SK-N-SH (cell line): Measurements from ENCODE around the gene ABCC2. TPM values are rescaled to one million over a fixed set of nuclear protein-coding genes. Genes with fewer than 3 reads are reported as not detected.

Source experiments
- CTCF ChIA-PET: fragments of 300-600, 350-600 bp; formaldehyde crosslinking; extraction: SDS; loops from one replicate; lab custom pipeline; 2021; lab: Yijun Ruan, JAX
- POLR2A ChIA-PET: fragments of 350-600 bp; sonication (Branson Sonifier 250); formaldehyde crosslinking; extraction: SDS; loops from one replicate; lab custom pipeline; 2020; ENCODE audit warnings: antibody characterized with exemption, inconsistent platforms; lab: Yijun Ruan, JAX
- DNase-seq: peaks from one replicate; pipeline ENCODE4 v3.0.0; 2012
- H2AFZ ChIP-seq: fragments of 200-600 bp; sonication (generic); 2 replicates; pipeline ENCODE4 v1.8.1; 2016; ENCODE audit warnings: antibody characterized with exemption, mild to moderate bottlenecking, low read depth
- H3F3A ChIP-seq: fragments of 200-600 bp; sonication (generic); replicated peaks from 2 replicates; pipeline ENCODE3; 2016; ENCODE audit warnings: antibody characterized with exemption, mild to moderate bottlenecking; ENCODE audit not compliant: insufficient read depth
- H3K27ac ChIP-seq, 2 experiments: fragments of 200-500 bp in 1 of 2; fragments of 200-600 bp in 1 of 2; sonication (Bioruptor generic) in 1 of 2; sonication (generic), shearing (Covaris generic) in 1 of 2; 2 replicates each; pipeline versions ENCODE4 v1.5.1 to v1.6.1; 2014 to 2016; ENCODE audit warnings: low read depth in 2 of 2, inconsistent platforms in 1 of 2, low read length in 1 of 2, mild to moderate bottlenecking in 1 of 2, mixed read lengths in 1 of 2
- H3K27me3 ChIP-seq: fragments of 200-600 bp; sonication (generic), shearing (Covaris generic); 2 replicates; pipeline ENCODE4 v1.6.1; 2016; ENCODE audit warnings: mixed run types; ENCODE audit not compliant: insufficient read depth
- H3K36me3 ChIP-seq, 2 experiments: fragments of 200-500 bp in 1 of 2; fragments of 200-600 bp in 1 of 2; sonication (Bioruptor generic) in 1 of 2; sonication (generic) in 1 of 2; replicated peaks in 1 of 2; 2 replicates each; pipeline versions ENCODE3 to v1.5.1; 2014 to 2016; ENCODE audit warnings: low read length in 1 of 2, mild to moderate bottlenecking in 1 of 2; ENCODE audit not compliant: insufficient read depth in 2 of 2, control insufficient read depth in 1 of 2
- H3K4me1 ChIP-seq, 2 experiments: fragments of 200-500 bp in 1 of 2; fragments of 200-600 bp in 1 of 2; sonication (Bioruptor generic) in 1 of 2; sonication (generic), shearing (Covaris generic) in 1 of 2; 2 replicates each; pipeline versions ENCODE4 v1.5.1 to v1.6.1; 2014 to 2016; ENCODE audit warnings: low read depth in 1 of 2, low read length in 1 of 2, mixed run types in 1 of 2; ENCODE audit not compliant: insufficient read depth in 2 of 2, control insufficient read depth in 1 of 2
- H3K4me2 ChIP-seq: fragments of 200-600 bp; sonication (generic), shearing (Covaris generic); 2 replicates; pipeline ENCODE4 v1.6.1; 2017; ENCODE audit warnings: mixed run types
- H3K4me3 ChIP-seq, 2 experiments: fragments of 200-500 bp in 1 of 2; fragments of 200-600 bp in 1 of 2; sonication (Bioruptor generic) in 1 of 2; sonication (generic), shearing (Covaris generic) in 1 of 2; 2 replicates each; pipeline versions ENCODE4 v1.5.1 to v1.8.1; 2014 to 2016; ENCODE audit warnings: low read depth in 2 of 2, inconsistent platforms in 1 of 2, low read length in 1 of 2, mild to moderate bottlenecking in 1 of 2, mixed read lengths in 1 of 2, moderate library complexity in 1 of 2
- H3K79me2 ChIP-seq: fragments of 200-600 bp; sonication (generic); 2 replicates; pipeline ENCODE4 v1.8.1; 2017; ENCODE audit warnings: mild to moderate bottlenecking; ENCODE audit not compliant: insufficient read depth
- H3K9ac ChIP-seq: fragments of 200-600 bp; sonication (generic); 2 replicates; pipeline ENCODE4 v1.6.1; 2017; ENCODE audit warnings: mixed run types
- H3K9me2 ChIP-seq: fragments of 200-600 bp; sonication (generic); 2 replicates; pipeline ENCODE4 v1.6.1; 2017; ENCODE audit warnings: mixed run types
- H3K9me3 ChIP-seq: fragments of 200-600 bp; sonication (generic); 2 replicates; pipeline ENCODE4 v1.6.1; 2017; ENCODE audit warnings: mixed run types, mild to moderate bottlenecking, moderate library complexity
- H4K20me1 ChIP-seq: fragments of 200-600 bp; sonication (generic); 2 replicates; pipeline ENCODE4 v1.6.1; 2017; ENCODE audit warnings: mild to moderate bottlenecking, mixed run types; ENCODE audit not compliant: insufficient read depth
- ELF1 ChIP-seq: IDR thresholded peaks from 2 replicates; pipeline ENCODE4 v1.4.0; 2012
- FOSL2 ChIP-seq: IDR thresholded peaks from 2 replicates; pipeline ENCODE4 v1.4.0; 2012; ENCODE audit warnings: low read depth, mild to moderate bottlenecking, moderate library complexity, borderline replicate concordance
- FOXJ3 ChIP-seq: sonication (generic); formaldehyde crosslinking; IDR thresholded peaks from 2 replicates; pipeline ENCODE4 v1.5.1; 2020; ENCODE audit warnings: mild to moderate bottlenecking, missing genetic modification reagents
- FOXM1 ChIP-seq: IDR thresholded peaks from 2 replicates; pipeline ENCODE4 v1.4.0; 2012; ENCODE audit warnings: low read depth, mild to moderate bottlenecking
- GATA2 ChIP-seq: sonication (generic); formaldehyde crosslinking; IDR thresholded peaks from 2 replicates; pipeline ENCODE4 v1.5.0; 2020; ENCODE audit warnings: mild to moderate bottlenecking, missing genetic modification reagents
- IRF3 ChIP-seq: fragments of 150-350 bp; IDR thresholded peaks from 2 replicates; pipeline ENCODE4 v1.6.1; 2016; ENCODE audit warnings: mild to moderate bottlenecking, low read depth, low read length
- JUND ChIP-seq: IDR thresholded peaks from 2 replicates; pipeline ENCODE4 v1.4.0; 2012
- MXI1 ChIP-seq: IDR thresholded peaks from 2 replicates; pipeline ENCODE4 v1.6.1; 2012; ENCODE audit warnings: mild to moderate bottlenecking, low read depth, low read length, improper control_type of control experiment
- POLR2AphosphoS5 ChIP-seq: IDR thresholded peaks from 2 replicates; pipeline ENCODE4 v1.6.1; 2012; ENCODE audit warnings: low read depth, low read length
- REST ChIP-seq: IDR thresholded peaks from 2 replicates; pipeline ENCODE4 v1.6.1; 2012; ENCODE audit warnings: mild to moderate bottlenecking, low read depth, low read length, moderate library complexity
- SIN3A ChIP-seq: IDR thresholded peaks from 2 replicates; pipeline ENCODE4 v1.6.1; 2012; ENCODE audit warnings: low read depth, mild to moderate bottlenecking, low read length, moderate library complexity, borderline replicate concordance
- SMC3 ChIP-seq: IDR thresholded peaks from 2 replicates; pipeline ENCODE4 v1.6.1; 2012; ENCODE audit warnings: low read depth, low read length, improper control_type of control experiment
- YY1 ChIP-seq: IDR thresholded peaks from 2 replicates; pipeline ENCODE4 v1.4.0; 2012; ENCODE audit warnings: low read depth, mild to moderate bottlenecking
- WGBS: methylation state at CpG from one replicate; pipeline ENCODE4 v1.1.6; 2017; ENCODE audit warnings: low lambda C conversion rate; 5-methylcytosine and 5-hydroxymethylcytosine counted together
- polyA plus RNA-seq, 3 experiments: library from polyadenylated mRNA; depleted of rRNA; stranded (reverse); fragments of >200 nt; gene quantifications; 2 replicates each; pipeline ENCODE4 v1.2.3, GENCODE V29; 2012
- TF ChIP-seq, protein P1 (sequence below): IDR thresholded peaks from 2 replicates; pipeline ENCODE4 v1.4.0; 2012; ENCODE audit warnings: low read depth, borderline replicate concordance
- TF ChIP-seq, protein P2 (sequence below): fragments of 200-600 bp; sonication (generic); IDR thresholded peaks from 2 replicates; pipeline ENCODE4 v1.6.1; 2017; ENCODE audit warnings: antibody characterized with exemption, mild to moderate bottlenecking, moderate library complexity
- TF ChIP-seq, protein P3 (sequence below): IDR thresholded peaks from 2 replicates; pipeline ENCODE4 v1.4.0; 2012; ENCODE audit warnings: low read depth, borderline replicate concordance
- TF ChIP-seq, protein P4 (sequence below): IDR thresholded peaks from 2 replicates; pipeline ENCODE4 v1.4.0; 2012; ENCODE audit warnings: low read depth
- TF ChIP-seq, protein P5 (sequence below): fragments of 150-350 bp; IDR thresholded peaks from 2 replicates; pipeline ENCODE4 v1.6.1; 2017; ENCODE audit warnings: antibody characterized with exemption, low read length, low read depth, borderline replicate concordance
- TF ChIP-seq, protein P6 (sequence below): IDR thresholded peaks from 2 replicates; pipeline ENCODE4; 2012

ABCC2 gene
- polyA plus RNA-seq, 1 of the 3 experiments (the other 2 are of a cell fraction), result 0.48 TPM

GRCh38 chr10:99799613-99800012 is 17.2 kb downstream of the ABCC2 start:
- no peak for DNase-seq
- no peaks in the 10 kb centered on the region for H3K36me3 ChIP-seq
- 87% methylated on average over 4 of the region's 4 CpGs for WGBS
- no peaks in the 10 kb centered on the region for H3K9me2 ChIP-seq
- no peaks in the 10 kb centered on the region for H3K27me3 ChIP-seq
- no peak overlapping the region for H3K9ac ChIP-seq
- H3K79me2 ChIP-seq, result no peaks in the 10 kb centered on the region
- POLR2A ChIA-PET, result no interaction called here
- no peaks in the 10 kb centered on the region for H3F3A ChIP-seq
- no peak overlapping the region for H2AFZ ChIP-seq
- TF ChIP-seq IRF3 (no peak), SMC3 (no peak), FOXM1 (no peak), REST (no peak), YY1 (no peak), FOSL2 (no peak), GATA2 (CRISPR knock-in tag) (no peak), FOXJ3 (CRISPR knock-in tag) (no peak), ELF1 (no peak), POLR2AphosphoS5 (no peak), SIN3A (no peak), JUND (no peak), MXI1 (no peak)
- TF ChIP-seq, protein P1, sequence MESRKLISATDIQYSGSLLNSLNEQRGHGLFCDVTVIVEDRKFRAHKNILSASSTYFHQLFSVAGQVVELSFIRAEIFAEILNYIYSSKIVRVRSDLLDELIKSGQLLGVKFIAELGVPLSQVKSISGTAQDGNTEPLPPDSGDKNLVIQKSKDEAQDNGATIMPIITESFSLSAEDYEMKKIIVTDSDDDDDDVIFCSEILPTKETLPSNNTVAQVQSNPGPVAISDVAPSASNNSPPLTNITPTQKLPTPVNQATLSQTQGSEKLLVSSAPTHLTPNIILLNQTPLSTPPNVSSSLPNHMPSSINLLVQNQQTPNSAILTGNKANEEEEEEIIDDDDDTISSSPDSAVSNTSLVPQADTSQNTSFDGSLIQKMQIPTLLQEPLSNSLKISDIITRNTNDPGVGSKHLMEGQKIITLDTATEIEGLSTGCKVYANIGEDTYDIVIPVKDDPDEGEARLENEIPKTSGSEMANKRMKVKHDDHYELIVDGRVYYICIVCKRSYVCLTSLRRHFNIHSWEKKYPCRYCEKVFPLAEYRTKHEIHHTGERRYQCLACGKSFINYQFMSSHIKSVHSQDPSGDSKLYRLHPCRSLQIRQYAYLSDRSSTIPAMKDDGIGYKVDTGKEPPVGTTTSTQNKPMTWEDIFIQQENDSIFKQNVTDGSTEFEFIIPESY, result no peak
- TF ChIP-seq, protein P2, sequence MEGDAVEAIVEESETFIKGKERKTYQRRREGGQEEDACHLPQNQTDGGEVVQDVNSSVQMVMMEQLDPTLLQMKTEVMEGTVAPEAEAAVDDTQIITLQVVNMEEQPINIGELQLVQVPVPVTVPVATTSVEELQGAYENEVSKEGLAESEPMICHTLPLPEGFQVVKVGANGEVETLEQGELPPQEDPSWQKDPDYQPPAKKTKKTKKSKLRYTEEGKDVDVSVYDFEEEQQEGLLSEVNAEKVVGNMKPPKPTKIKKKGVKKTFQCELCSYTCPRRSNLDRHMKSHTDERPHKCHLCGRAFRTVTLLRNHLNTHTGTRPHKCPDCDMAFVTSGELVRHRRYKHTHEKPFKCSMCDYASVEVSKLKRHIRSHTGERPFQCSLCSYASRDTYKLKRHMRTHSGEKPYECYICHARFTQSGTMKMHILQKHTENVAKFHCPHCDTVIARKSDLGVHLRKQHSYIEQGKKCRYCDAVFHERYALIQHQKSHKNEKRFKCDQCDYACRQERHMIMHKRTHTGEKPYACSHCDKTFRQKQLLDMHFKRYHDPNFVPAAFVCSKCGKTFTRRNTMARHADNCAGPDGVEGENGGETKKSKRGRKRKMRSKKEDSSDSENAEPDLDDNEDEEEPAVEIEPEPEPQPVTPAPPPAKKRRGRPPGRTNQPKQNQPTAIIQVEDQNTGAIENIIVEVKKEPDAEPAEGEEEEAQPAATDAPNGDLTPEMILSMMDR, result no peak
- TF ChIP-seq, protein P3, sequence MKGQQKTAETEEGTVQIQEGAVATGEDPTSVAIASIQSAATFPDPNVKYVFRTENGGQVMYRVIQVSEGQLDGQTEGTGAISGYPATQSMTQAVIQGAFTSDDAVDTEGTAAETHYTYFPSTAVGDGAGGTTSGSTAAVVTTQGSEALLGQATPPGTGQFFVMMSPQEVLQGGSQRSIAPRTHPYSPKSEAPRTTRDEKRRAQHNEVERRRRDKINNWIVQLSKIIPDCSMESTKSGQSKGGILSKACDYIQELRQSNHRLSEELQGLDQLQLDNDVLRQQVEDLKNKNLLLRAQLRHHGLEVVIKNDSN, result no peak
- TF ChIP-seq, protein P4, sequence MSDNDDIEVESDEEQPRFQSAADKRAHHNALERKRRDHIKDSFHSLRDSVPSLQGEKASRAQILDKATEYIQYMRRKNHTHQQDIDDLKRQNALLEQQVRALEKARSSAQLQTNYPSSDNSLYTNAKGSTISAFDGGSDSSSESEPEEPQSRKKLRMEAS, result no peak
- TF ChIP-seq, protein P5, sequence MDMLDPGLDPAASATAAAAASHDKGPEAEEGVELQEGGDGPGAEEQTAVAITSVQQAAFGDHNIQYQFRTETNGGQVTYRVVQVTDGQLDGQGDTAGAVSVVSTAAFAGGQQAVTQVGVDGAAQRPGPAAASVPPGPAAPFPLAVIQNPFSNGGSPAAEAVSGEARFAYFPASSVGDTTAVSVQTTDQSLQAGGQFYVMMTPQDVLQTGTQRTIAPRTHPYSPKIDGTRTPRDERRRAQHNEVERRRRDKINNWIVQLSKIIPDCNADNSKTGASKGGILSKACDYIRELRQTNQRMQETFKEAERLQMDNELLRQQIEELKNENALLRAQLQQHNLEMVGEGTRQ, result no peak
- TF ChIP-seq, protein P6, sequence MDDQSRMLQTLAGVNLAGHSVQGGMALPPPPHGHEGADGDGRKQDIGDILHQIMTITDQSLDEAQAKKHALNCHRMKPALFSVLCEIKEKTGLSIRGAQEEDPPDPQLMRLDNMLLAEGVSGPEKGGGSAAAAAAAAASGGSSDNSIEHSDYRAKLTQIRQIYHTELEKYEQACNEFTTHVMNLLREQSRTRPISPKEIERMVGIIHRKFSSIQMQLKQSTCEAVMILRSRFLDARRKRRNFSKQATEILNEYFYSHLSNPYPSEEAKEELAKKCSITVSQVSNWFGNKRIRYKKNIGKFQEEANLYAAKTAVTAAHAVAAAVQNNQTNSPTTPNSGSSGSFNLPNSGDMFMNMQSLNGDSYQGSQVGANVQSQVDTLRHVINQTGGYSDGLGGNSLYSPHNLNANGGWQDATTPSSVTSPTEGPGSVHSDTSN, result no peak
- CTCF ChIA-PET, result interaction anchor here (0.7 kb wide), 1 partner anchor 210 kb away, joined by 3 read pairs; the partner anchor contains the start of gene DNMBP
- H3K4me2 ChIP-seq, result no peak overlapping the region
- H3K27ac ChIP-seq, result no peak overlapping the region
- no peaks in the 10 kb centered on the region for H3K4me1 ChIP-seq
- H3K4me3 ChIP-seq, result no peak overlapping the region
- no peaks in the 10 kb centered on the region for H4K20me1 ChIP-seq
- no peaks in the 10 kb centered on the region for H3K9me3 ChIP-seq
